Adipocyte (in vitro differentiated cells): ENCODE results near the gene ATP8A1.

Experiments
- DNase-seq: peaks from one replicate; pipeline ENCODE4 v3.0.0-alpha.2; 2015; ENCODE audit warnings: low read depth
- H3K27me3 ChIP-seq: replicated peaks from 2 replicates; pipeline ENCODE4 v1.7.0; 2013; ENCODE audit warnings: mild to moderate bottlenecking, low read length, moderate library complexity; ENCODE audit not compliant: control insufficient read depth, insufficient read depth
- H3K36me3 ChIP-seq: 2 replicates; pipeline ENCODE4 v1.7.0; 2013; ENCODE audit warnings: low read length, mild to moderate bottlenecking, moderate library complexity; ENCODE audit not compliant: control insufficient read depth, insufficient read depth, severe bottlenecking
- H3K4me1 ChIP-seq: 2 replicates; pipeline ENCODE4 v1.7.0; 2013; ENCODE audit warnings: mild to moderate bottlenecking, low read length, moderate library complexity; ENCODE audit not compliant: control insufficient read depth, insufficient read depth
- H3K4me3 ChIP-seq: 2 replicates; pipeline ENCODE4 v1.7.0; 2013; ENCODE audit warnings: mild to moderate bottlenecking, low read length, moderate library complexity
- H3K9ac ChIP-seq: 2 replicates; pipeline ENCODE4 v1.7.0; 2013; ENCODE audit warnings: mild to moderate bottlenecking, low read length, moderate library complexity
- H3K9me3 ChIP-seq: 2 replicates; pipeline ENCODE4 v1.7.0; 2013; ENCODE audit warnings: mild to moderate bottlenecking, low read length, moderate library complexity; ENCODE audit not compliant: control insufficient read depth

ATP8A1 gene

GRCh38 chr4:42397635-42398170, 259.2 kb downstream of the ATP8A1 start:
- Histone ChIP-seq H3K9ac (peak overlapping the region; percentile 25), H3K27me3 (peaks cover 29% of the 10 kb centered on the region), H3K36me3 (no peaks in the 10 kb centered on the region), H3K4me3 (peak overlapping the region; percentile 74), H3K9me3 (peaks cover 3% of the 10 kb centered on the region), H3K4me1 (peaks cover 16% of the 10 kb centered on the region)
- DNase-seq = no peak

GRCh38 chr4:42396752-42397634, 259.9 kb downstream of the ATP8A1 start, which contains the start of gene SHISA3:
Gene SHISA3 (plus strand): TSS chr4:42397488. CDS start chr4:42398057, 569 bp downstream.
- peaks cover 27% of the 10 kb centered on the region for H3K27me3 ChIP-seq
- peaks cover 24% of the 10 kb centered on the region for H3K4me1 ChIP-seq
- peak within 1 kb of the TSS; percentile 25 for H3K9ac ChIP-seq
- H3K9me3 ChIP-seq = peaks cover 3% of the 10 kb centered on the region
- H3K4me3 ChIP-seq = peak within 1 kb of the TSS; percentile 74
- DNase-seq = peak; percentile 5
- no peaks in the 10 kb centered on the region for H3K36me3 ChIP-seq

GRCh38 chr4:42396361-42396751, 260.5 kb downstream of the ATP8A1 start:
- Histone ChIP-seq H3K4me3 (no peak overlapping the region), H3K27me3 (peaks cover 27% of the 10 kb centered on the region)
- no peak for DNase-seq

GRCh38 chr4:42395595-42395994, 261.3 kb downstream of the ATP8A1 start:
- Histone ChIP-seq H3K4me1 (peaks cover 31% of the 10 kb centered on the region), H3K9me3 (peaks cover 3% of the 10 kb centered on the region), H3K36me3 (no peaks in the 10 kb centered on the region), H3K9ac (no peak overlapping the region), H3K4me3 (no peak overlapping the region), H3K27me3 (peaks cover 28% of the 10 kb centered on the region)
- DNase-seq = no peak

More at GRCh38 chr4:42396361-42396751, 260.5 kb downstream of the ATP8A1 start:
- peaks cover 3% of the 10 kb centered on the region for H3K9me3 ChIP-seq
- H3K36me3 ChIP-seq = no peaks in the 10 kb centered on the region
- H3K9ac ChIP-seq = no peak overlapping the region
- H3K4me1 ChIP-seq = peaks cover 30% of the 10 kb centered on the region

GRCh38 chr4:42392436-42392835, 264.5 kb downstream of the ATP8A1 start:
- H3K9me3 ChIP-seq = peaks cover 3% of the 10 kb centered on the region
- DNase-seq = no peak
- H3K4me3 ChIP-seq = no peak overlapping the region
- H3K36me3 ChIP-seq = no peaks in the 10 kb centered on the region
- peaks cover 18% of the 10 kb centered on the region for H3K27me3 ChIP-seq
- no peak overlapping the region for H3K9ac ChIP-seq
- peaks cover 21% of the 10 kb centered on the region for H3K4me1 ChIP-seq

GRCh38 chr4:42391981-42392380, 264.9 kb downstream of the ATP8A1 start:
- Histone ChIP-seq H3K9me3 (peaks cover 3% of the 10 kb centered on the region), H3K27me3 (peaks cover 18% of the 10 kb centered on the region), H3K4me1 (peaks cover 21% of the 10 kb centered on the region), H3K9ac (no peak overlapping the region), H3K4me3 (no peak overlapping the region), H3K36me3 (no peaks in the 10 kb centered on the region)
- DNase-seq = no peak

GRCh38 chr4:42391355-42391664, 265.6 kb downstream of the ATP8A1 start:
- Histone ChIP-seq H3K4me1 (peaks cover 18% of the 10 kb centered on the region), H3K4me3 (no peak overlapping the region), H3K27me3 (peaks cover 11% of the 10 kb centered on the region), H3K9me3 (no peaks in the 10 kb centered on the region), H3K9ac (no peak overlapping the region), H3K36me3 (no peaks in the 10 kb centered on the region)
- no peak for DNase-seq

GRCh38 chr4:42390622-42391354, 266.1 kb downstream of the ATP8A1 start:
- H3K9me3 ChIP-seq = no peaks in the 10 kb centered on the region
- peaks cover 6% of the 10 kb centered on the region for H3K27me3 ChIP-seq
- H3K36me3 ChIP-seq = no peaks in the 10 kb centered on the region
- H3K4me3 ChIP-seq = no peak overlapping the region
- no peak for DNase-seq
- peaks cover 18% of the 10 kb centered on the region for H3K4me1 ChIP-seq
- H3K9ac ChIP-seq = no peak overlapping the region

- Histone ChIP-seq H3K9ac (no peak overlapping the region), H3K4me3 (no peak overlapping the region), H3K9me3 (no peaks in the 10 kb centered on the region), H3K4me1 (no peaks in the 10 kb centered on the region), H3K36me3 (no peaks in the 10 kb centered on the region), H3K27me3 (peaks cover 3% of the 10 kb centered on the region)
- DNase-seq = no peak
These were observed 271.4 kb downstream of the ATP8A1 start for GRCh38 chr4:42385516-42385915.

GRCh38 chr4:42381666-42382065, 275.2 kb downstream of the ATP8A1 start:
- Histone ChIP-seq H3K9ac (no peak overlapping the region), H3K4me1 (peaks cover 6% of the 10 kb centered on the region), H3K27me3 (no peaks in the 10 kb centered on the region), H3K9me3 (peaks cover 7% of the 10 kb centered on the region), H3K36me3 (no peaks in the 10 kb centered on the region), H3K4me3 (no peak overlapping the region)
- no peak for DNase-seq

- no peak for DNase-seq
- Histone ChIP-seq H3K9me3 (peaks cover 10% of the 10 kb centered on the region), H3K27me3 (peaks cover 6% of the 10 kb centered on the region), H3K4me1 (peaks cover 6% of the 10 kb centered on the region), H3K9ac (no peak overlapping the region), H3K36me3 (no peaks in the 10 kb centered on the region), H3K4me3 (no peak overlapping the region)
These were observed 279.4 kb downstream of the ATP8A1 start for GRCh38 chr4:42377497-42377896.
